ENCODE data around the gene UBN2.

- TF ChIP-seq CTCF (optimal IDR thresholded peaks at IDR 0.05 in 1 of 3, IDR thresholded peaks at IDR 0.05 in 1 of 3, conservative IDR thresholded peaks at IDR 0.05 in 1 of 3; ENCODE audit: extremely low read depth in 1 of 3, insufficient read depth in 2 of 3, low read length in 3 of 3) (no peak), EZH2 (IDR thresholded peaks at IDR 0.05; ENCODE audit: low read length) (no peak)
These were observed 120.0 kb downstream of the UBN2 start for GRCh38 chr7:139351027-139351426.

Data from keratinocyte (primary cell).